Mesendoderm (in vitro differentiated cells): Measurements from ENCODE around the gene CAMK1.

Source experiments
- DNase-seq: peaks from one replicate; pipeline ENCODE4 v3.0.0; 2013
- H2AK5ac ChIP-seq: 2 replicates; pipeline ENCODE4 v1.6.1; 2013; ENCODE audit warnings: low read length, inconsistent platforms
- H2BK120ac ChIP-seq: 2 replicates; pipeline ENCODE4 v1.6.1; 2013; ENCODE audit warnings: low read depth, mild to moderate bottlenecking, low read length, moderate library complexity, mixed read lengths
- H2BK15ac ChIP-seq: replicated peaks from 2 replicates; pipeline ENCODE4 v1.6.1; 2013; ENCODE audit warnings: low read depth, mild to moderate bottlenecking, moderate library complexity
- H2BK5ac ChIP-seq: 2 replicates; pipeline ENCODE4 v1.6.1; 2013; ENCODE audit warnings: low read length, inconsistent platforms
- H3K18ac ChIP-seq: 2 replicates; pipeline ENCODE4 v1.6.1; 2013; ENCODE audit warnings: mild to moderate bottlenecking, low read length, mixed read lengths
- H3K23ac ChIP-seq: one replicate; pipeline ENCODE4 v1.6.1; 2013; ENCODE audit warnings: low read length
- H3K27ac ChIP-seq: 2 replicates; pipeline ENCODE4 v1.5.1; 2013; ENCODE audit warnings: low read depth, mild to moderate bottlenecking, inconsistent platforms, low read length, moderate library complexity
- H3K27me3 ChIP-seq: 2 replicates; pipeline ENCODE4 v1.6.1; 2013; ENCODE audit warnings: low read length, control low read depth, mild to moderate bottlenecking, inconsistent platforms; ENCODE audit not compliant: insufficient read depth, poor library complexity
- H3K36me3 ChIP-seq: 2 replicates; pipeline ENCODE4 v1.6.1; 2013; ENCODE audit warnings: low read length, inconsistent platforms; ENCODE audit not compliant: control insufficient read depth, insufficient read depth
- H3K4ac ChIP-seq: one replicate; pipeline ENCODE4 v1.6.1; 2013; ENCODE audit warnings: low read depth, mild to moderate bottlenecking, low read length, moderate library complexity
- H3K4me1 ChIP-seq: 2 replicates; pipeline ENCODE4 v1.6.1; 2013; ENCODE audit warnings: low read depth, low read length, inconsistent platforms; ENCODE audit not compliant: control insufficient read depth
- H3K4me2 ChIP-seq: 2 replicates; pipeline ENCODE4 v1.6.1; 2013; ENCODE audit warnings: low read length
- H3K4me3 ChIP-seq: 2 replicates; pipeline ENCODE4 v1.5.1; 2013; ENCODE audit warnings: mild to moderate bottlenecking, low read length
- H3K56ac ChIP-seq: one replicate; pipeline ENCODE4 v1.6.1; 2013; ENCODE audit warnings: low read length
- H3K79me1 ChIP-seq: 2 replicates; pipeline ENCODE4 v1.6.1; 2013; ENCODE audit warnings: low read length, inconsistent platforms
- H3K79me2 ChIP-seq: 2 replicates; pipeline ENCODE4 v1.6.1; 2013; ENCODE audit warnings: mild to moderate bottlenecking, low read length; ENCODE audit not compliant: control insufficient read depth, insufficient read depth
- H3K9ac ChIP-seq: 2 replicates; pipeline ENCODE4 v1.6.1; 2013; ENCODE audit warnings: low read length, inconsistent platforms
- H4K5ac ChIP-seq: one replicate; pipeline ENCODE4 v1.6.1; 2013; ENCODE audit warnings: low read length
- H4K8ac ChIP-seq: one replicate; pipeline ENCODE4 v1.6.1; 2013; ENCODE audit warnings: low read depth, mild to moderate bottlenecking, control low read depth, low read length, moderate library complexity
- WGBS: extraction: QIAGEN DNeasy Blood & Tissue Kit; methylation state at CpG from one replicate; pipeline ENCODE4 v1.1.7; 2013; ENCODE audit warnings: low lambda C conversion rate, missing lambda C conversion rate; ENCODE audit not compliant: insufficient coverage; ENCODE audit errors: extremely low coverage; 5-methylcytosine and 5-hydroxymethylcytosine counted together

CAMK1 gene

GRCh38 chr3:9743548-9743947 is 26.2 kb downstream of the CAMK1 start:
- Histone ChIP-seq H4K8ac (no peak overlapping the region), H2BK5ac (no peak overlapping the region), H2BK120ac (no peak overlapping the region), H3K27me3 (no peaks in the 10 kb centered on the region), H3K23ac (no peak overlapping the region), H2AK5ac (no peak overlapping the region), H3K4me1 (no peaks in the 10 kb centered on the region), H3K79me2 (no peaks in the 10 kb centered on the region), H3K9ac (no peak overlapping the region), H2BK15ac (no peak overlapping the region), H3K18ac (no peak overlapping the region), H3K4me3 (no peak overlapping the region), H3K79me1 (no peaks in the 10 kb centered on the region), H3K56ac (no peak overlapping the region), H3K4ac (no peak overlapping the region), H3K36me3 (peaks cover 41% of the 10 kb centered on the region), H4K5ac (no peak overlapping the region), H3K27ac (no peak overlapping the region), H3K4me2 (no peak overlapping the region)
- DNase-seq: no peak
- no CpG with 5 or more reads among the region's 18 CpGs for WGBS

GRCh38 chr3:9742560-9742959 is 27.2 kb downstream of the CAMK1 start:
- Histone ChIP-seq H2BK15ac (no peak overlapping the region), H3K79me2 (no peaks in the 10 kb centered on the region), H4K5ac (no peak overlapping the region), H3K4me2 (no peak overlapping the region), H2BK5ac (no peak overlapping the region), H3K27me3 (no peaks in the 10 kb centered on the region), H3K27ac (no peak overlapping the region), H3K79me1 (no peaks in the 10 kb centered on the region), H2BK120ac (no peak overlapping the region), H3K9ac (no peak overlapping the region), H3K56ac (no peak overlapping the region), H2AK5ac (no peak overlapping the region), H3K36me3 (peaks cover 41% of the 10 kb centered on the region), H3K4ac (no peak overlapping the region), H3K23ac (no peak overlapping the region), H3K4me1 (no peaks in the 10 kb centered on the region), H3K4me3 (no peak overlapping the region), H4K8ac (no peak overlapping the region), H3K18ac (no peak overlapping the region)
- WGBS: no CpG with 5 or more reads among the region's 1 CpG
- DNase-seq: no peak

GRCh38 chr3:9739181-9739580 is 30.6 kb downstream of the CAMK1 start:
- Histone ChIP-seq H3K4me2 (no peak overlapping the region), H4K8ac (no peak overlapping the region), H2BK5ac (no peak overlapping the region), H3K4me1 (no peaks in the 10 kb centered on the region), H3K18ac (no peak overlapping the region), H3K79me1 (peaks cover 9% of the 10 kb centered on the region), H3K27ac (no peak overlapping the region), H3K9ac (no peak overlapping the region), H2BK15ac (no peak overlapping the region), H4K5ac (no peak overlapping the region), H3K4me3 (no peak overlapping the region), H2BK120ac (no peak overlapping the region), H2AK5ac (no peak overlapping the region), H3K56ac (no peak overlapping the region), H3K36me3 (peaks cover 31% of the 10 kb centered on the region), H3K79me2 (peaks cover 3% of the 10 kb centered on the region), H3K4ac (no peak overlapping the region), H3K23ac (no peak overlapping the region), H3K27me3 (no peaks in the 10 kb centered on the region)
- DNase-seq: no peak
- WGBS: no CpG with 5 or more reads among the region's 15 CpGs

GRCh38 chr3:9736831-9737230 is 32.9 kb downstream of the CAMK1 start:
- H3K27ac ChIP-seq: no peak overlapping the region
- H3K79me2 ChIP-seq: peaks cover 25% of the 10 kb centered on the region
- peaks cover 3% of the 10 kb centered on the region for H3K4me1 ChIP-seq
- no peak overlapping the region for H2BK15ac ChIP-seq
- H3K9ac ChIP-seq: no peak overlapping the region
- H4K8ac ChIP-seq: no peak overlapping the region
- WGBS: no CpG with 5 or more reads among the region's 2 CpGs
- H2BK120ac ChIP-seq: no peak overlapping the region
- DNase-seq: no peak
- H2AK5ac ChIP-seq: no peak overlapping the region
- H2BK5ac ChIP-seq: no peak overlapping the region
- H3K36me3 ChIP-seq: peaks cover 18% of the 10 kb centered on the region
- H3K4me3 ChIP-seq: no peak overlapping the region
- no peak overlapping the region for H3K4ac ChIP-seq
- no peak overlapping the region for H3K23ac ChIP-seq
- no peaks in the 10 kb centered on the region for H3K27me3 ChIP-seq
- peaks cover 26% of the 10 kb centered on the region for H3K79me1 ChIP-seq
- no peak overlapping the region for H3K18ac ChIP-seq
- H3K56ac ChIP-seq: no peak overlapping the region
- no peak overlapping the region for H3K4me2 ChIP-seq
- H4K5ac ChIP-seq: no peak overlapping the region

GRCh38 chr3:9732740-9733115 is 37.0 kb downstream of the CAMK1 start:
- peak overlapping the region; percentile 33 for H3K4me2 ChIP-seq
- no CpG with 5 or more reads among the region's 7 CpGs for WGBS
- no peak overlapping the region for H2BK15ac ChIP-seq
- H3K18ac ChIP-seq: no peak overlapping the region
- H3K79me2 ChIP-seq: peaks cover 25% of the 10 kb centered on the region
- no peak overlapping the region for H3K23ac ChIP-seq
- H3K4me3 ChIP-seq: peak overlapping the region; percentile 72
- peaks cover 26% of the 10 kb centered on the region for H3K79me1 ChIP-seq
- no peak overlapping the region for H3K27ac ChIP-seq
- no peak for DNase-seq
- no peak overlapping the region for H2BK120ac ChIP-seq
- H3K27me3 ChIP-seq: no peaks in the 10 kb centered on the region
- no peak overlapping the region for H4K8ac ChIP-seq
- H4K5ac ChIP-seq: no peak overlapping the region
- H2AK5ac ChIP-seq: no peak overlapping the region
- H3K4me1 ChIP-seq: peaks cover 3% of the 10 kb centered on the region
- H3K36me3 ChIP-seq: peaks cover 7% of the 10 kb centered on the region
- peak overlapping the region; percentile 94 for H3K9ac ChIP-seq
- peak overlapping the region; percentile 96 for H3K56ac ChIP-seq
- no peak overlapping the region for H2BK5ac ChIP-seq
- H3K4ac ChIP-seq: no peak overlapping the region

- no CpG with 5 or more reads among the region's 41 CpGs for WGBS
- Histone ChIP-seq H3K4me2 (peak overlapping the region; percentile 33), H3K4ac (no peak overlapping the region)
Measured at GRCh38 chr3:9732080-9732739, 37.5 kb downstream of the CAMK1 start.

More at GRCh38 chr3:9732080-9732739, 37.5 kb downstream of the CAMK1 start:
- Histone ChIP-seq H3K56ac (peak overlapping the region; percentile 96), H3K9ac (peak overlapping the region; percentile 94), H3K79me2 (peaks cover 25% of the 10 kb centered on the region), H3K27me3 (no peaks in the 10 kb centered on the region), H2BK5ac (no peak overlapping the region), H2AK5ac (no peak overlapping the region), H3K18ac (peak overlapping the region; percentile 98), H2BK15ac (no peak overlapping the region), H4K5ac (no peak overlapping the region), H3K27ac (peak overlapping the region; percentile 89), H2BK120ac (no peak overlapping the region), H3K79me1 (peaks cover 24% of the 10 kb centered on the region), H3K23ac (no peak overlapping the region), H3K4me3 (peak overlapping the region; percentile 72), H3K4me1 (peaks cover 3% of the 10 kb centered on the region), H3K36me3 (peaks cover 7% of the 10 kb centered on the region), H4K8ac (no peak overlapping the region)
- peak; percentile 25 for DNase-seq
